Fibroblast of mammary gland (primary cell): ENCODE results near the gene IL4R.
"Not testable (repeated sequence)": the region's sequence is repeated elsewhere in the genome, so short reads cannot be mapped to it uniquely, and the experiment has no call there.

Experiments
- DNase-seq: peaks from one replicate; pipeline ENCODE4 v3.0.0-alpha.2; 2010; ENCODE audit warnings: low read depth
- H3K4me3 ChIP-seq: 2 replicates; pipeline ENCODE4 v1.5.1; 2011; ENCODE audit warnings: low read depth, mild to moderate bottlenecking, low read length, moderate library complexity; ENCODE audit not compliant: control insufficient read depth
- TF ChIP-seq, protein P1 (sequence below): conservative IDR thresholded peaks from 2 replicates; pipeline ENCODE4 v1.5.1; 2011; ENCODE audit warnings: low read depth, low read length, inconsistent platforms; ENCODE audit not compliant: control insufficient read depth, insufficient read depth

Gene IL4R

GRCh38 chr16:27387724-27388123 is 74.0 kb downstream of the IL4R start:
- DNase-seq: no peak
- no peak overlapping the region for H3K4me3 ChIP-seq
- TF ChIP-seq, protein P1, sequence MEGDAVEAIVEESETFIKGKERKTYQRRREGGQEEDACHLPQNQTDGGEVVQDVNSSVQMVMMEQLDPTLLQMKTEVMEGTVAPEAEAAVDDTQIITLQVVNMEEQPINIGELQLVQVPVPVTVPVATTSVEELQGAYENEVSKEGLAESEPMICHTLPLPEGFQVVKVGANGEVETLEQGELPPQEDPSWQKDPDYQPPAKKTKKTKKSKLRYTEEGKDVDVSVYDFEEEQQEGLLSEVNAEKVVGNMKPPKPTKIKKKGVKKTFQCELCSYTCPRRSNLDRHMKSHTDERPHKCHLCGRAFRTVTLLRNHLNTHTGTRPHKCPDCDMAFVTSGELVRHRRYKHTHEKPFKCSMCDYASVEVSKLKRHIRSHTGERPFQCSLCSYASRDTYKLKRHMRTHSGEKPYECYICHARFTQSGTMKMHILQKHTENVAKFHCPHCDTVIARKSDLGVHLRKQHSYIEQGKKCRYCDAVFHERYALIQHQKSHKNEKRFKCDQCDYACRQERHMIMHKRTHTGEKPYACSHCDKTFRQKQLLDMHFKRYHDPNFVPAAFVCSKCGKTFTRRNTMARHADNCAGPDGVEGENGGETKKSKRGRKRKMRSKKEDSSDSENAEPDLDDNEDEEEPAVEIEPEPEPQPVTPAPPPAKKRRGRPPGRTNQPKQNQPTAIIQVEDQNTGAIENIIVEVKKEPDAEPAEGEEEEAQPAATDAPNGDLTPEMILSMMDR: no peak

DNA sequence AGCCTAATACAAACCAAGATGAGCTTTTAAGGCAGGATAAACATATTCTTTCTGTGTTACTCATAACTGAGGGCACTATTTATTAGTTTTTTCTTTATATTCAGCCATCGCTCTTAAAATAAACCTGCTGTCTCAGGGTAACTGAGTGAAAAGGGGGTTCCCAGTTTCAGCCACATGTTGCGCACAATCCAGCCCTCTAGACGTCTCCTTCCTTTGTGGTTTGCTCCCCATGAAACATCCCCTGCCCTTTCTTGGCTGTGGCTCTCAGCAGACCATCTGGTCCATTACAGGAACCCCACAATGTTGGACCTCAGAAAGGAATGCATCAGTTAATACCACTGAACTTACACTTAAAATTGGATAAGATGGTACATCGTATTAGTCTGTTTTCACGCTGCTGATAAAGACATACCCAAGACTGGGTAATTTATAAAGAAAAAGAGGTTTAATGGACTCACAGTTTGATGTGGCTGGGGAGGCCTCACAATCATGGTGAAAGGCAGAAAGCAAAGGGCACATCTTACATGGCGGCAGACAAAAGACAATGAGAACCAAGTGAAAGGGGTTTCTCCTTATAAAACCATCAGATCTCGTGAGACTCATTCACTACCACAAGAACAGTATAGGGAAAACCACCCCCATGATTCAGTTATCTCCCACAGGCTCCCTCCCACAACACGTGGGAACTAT is 75.6 kb downstream of the IL4R start:
- H3K4me3 ChIP-seq: no peak overlapping the region
- TF ChIP-seq, protein P1: no peak
- DNase-seq: no peak

- DNase-seq: no peak
- TF ChIP-seq, protein P1: no peak
- no peak overlapping the region for H3K4me3 ChIP-seq
Observed at GRCh38 chr16:27390151-27390550, 76.4 kb downstream of the IL4R start.

DNA sequence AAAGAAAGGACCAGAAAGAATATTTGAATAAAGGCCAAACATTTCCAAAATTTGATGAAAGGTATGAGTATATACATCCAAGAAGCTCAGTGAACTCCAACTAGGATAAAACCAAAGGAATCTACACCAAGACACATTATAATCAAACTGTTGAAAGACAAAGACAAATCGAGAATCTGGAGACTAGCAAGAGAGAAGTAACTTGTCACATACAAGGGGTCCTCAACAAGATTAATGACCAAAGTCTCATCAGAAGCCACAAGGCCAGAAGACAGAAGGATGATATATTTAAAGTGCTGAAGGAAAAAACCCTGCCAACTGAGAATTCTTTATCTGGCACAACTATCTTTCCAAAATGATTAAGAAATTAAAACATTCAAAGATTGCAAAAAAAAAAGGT is 78.9 kb downstream of the IL4R start:
- no peak for DNase-seq
- H3K4me3 ChIP-seq: no peak overlapping the region
- TF ChIP-seq, protein P1: no peak

GRCh38 chr16:27394516-27394915 is 80.7 kb downstream of the IL4R start:
- DNase-seq: no peak
- TF ChIP-seq, protein P1: no peak
- H3K4me3 ChIP-seq: no peak overlapping the region

DNA sequence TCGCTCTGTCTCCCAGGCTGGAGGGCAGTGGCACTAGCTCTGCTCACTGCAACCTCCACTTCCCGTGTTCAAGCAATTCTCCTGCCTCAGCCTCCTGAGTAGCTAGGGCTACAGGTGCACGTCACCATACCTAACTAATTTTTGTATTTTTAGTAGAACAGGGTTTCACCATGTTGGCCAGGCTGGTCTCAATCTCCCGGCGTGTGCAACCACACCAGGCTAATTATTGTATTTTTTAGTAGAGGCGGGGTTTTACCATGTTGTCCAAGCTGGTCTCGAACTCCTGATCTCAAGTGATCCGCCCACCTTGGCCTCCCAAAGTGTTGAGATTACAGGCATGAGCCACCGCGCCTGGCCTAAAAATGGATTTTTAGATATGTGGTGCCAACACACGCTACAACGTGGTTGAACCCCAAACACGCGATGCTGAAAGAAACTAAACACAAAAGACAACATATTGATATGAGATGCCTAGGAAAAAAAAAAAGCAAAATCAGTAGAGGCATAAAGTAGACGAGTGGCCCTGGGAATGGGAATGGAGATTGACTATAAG is 84.6 kb downstream of the IL4R start:
- H3K4me3 ChIP-seq, DNase-seq: not testable (repeated sequence)

DNA sequence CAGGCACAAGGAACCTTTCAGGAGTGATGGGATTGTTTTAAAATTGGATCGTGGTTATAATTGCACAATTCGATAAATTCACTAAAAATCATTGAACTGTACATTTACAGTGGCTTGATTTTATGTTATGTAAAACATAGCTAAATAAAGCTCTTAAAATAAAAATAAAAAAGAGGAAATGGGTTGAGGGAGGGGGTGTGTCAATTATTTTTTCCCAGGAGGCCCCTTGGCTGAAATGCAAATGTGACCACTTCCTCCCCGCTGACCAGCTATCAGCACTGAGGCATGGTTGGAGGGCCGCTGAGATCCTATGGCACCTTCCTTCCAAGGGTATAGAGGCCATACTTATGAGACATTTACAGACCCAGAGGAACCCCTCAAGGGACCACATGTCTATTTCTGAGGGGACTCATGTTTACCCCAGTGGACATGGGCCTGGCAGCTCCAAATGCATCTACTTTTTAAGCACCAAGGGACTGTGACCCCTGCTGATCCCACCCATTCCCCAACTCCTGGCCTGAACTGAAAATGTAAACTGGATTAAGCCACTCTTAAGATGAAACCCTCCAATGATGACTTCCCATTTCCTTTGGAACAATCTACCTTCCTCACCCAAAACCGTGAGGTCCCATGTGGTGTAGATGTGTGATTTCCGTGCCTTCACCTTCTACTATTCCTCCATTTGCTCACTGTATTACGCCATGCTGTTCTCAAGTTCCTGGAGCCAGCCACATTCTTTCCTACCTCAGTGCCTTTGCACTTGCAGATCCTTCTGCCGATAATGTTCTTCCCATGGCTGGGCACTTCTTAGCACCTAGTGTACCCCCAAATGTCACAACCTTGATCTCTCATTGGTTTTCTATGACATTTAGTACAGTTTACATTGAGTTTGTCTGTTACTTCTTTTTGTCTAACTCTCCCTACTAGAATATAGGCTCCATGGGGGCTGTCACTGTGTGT is 85.4 kb downstream of the IL4R start:
- DNase-seq: no peak
- H3K4me3 ChIP-seq: no peak overlapping the region
- TF ChIP-seq, protein P1: no peak
